ENCODE measurements around the gene BCL6.

The BCL6 gene

GRCh38 chr3:187773233-187774184 is 28.2 kb upstream of the BCL6 start:
- peak; percentile 48 for DNase-seq
- peaks cover 47 to 61% of the 10 kb centered on the region in 2 donors for H3K4me1 Mint-ChIP-seq
- no peaks in the 10 kb centered on the region for H3K9me3 Mint-ChIP-seq
- ATAC-seq (replicated peaks), result peak; percentile 47 to 57
- H3K4me3 Mint-ChIP-seq, result peak overlapping the region; percentile 33 to 38
- H3K27me3 Mint-ChIP-seq, result no peaks in the 10 kb centered on the region
- H3K36me3 Mint-ChIP-seq, result no peaks in the 10 kb centered on the region
- H3K27ac Mint-ChIP-seq, result peak overlapping the region; percentile 68

- H3K27ac Mint-ChIP-seq, result peak overlapping the region; percentile 82
- ATAC-seq (replicated peaks), result peak; percentile 75 to 79
- H3K4me3 Mint-ChIP-seq, result peak overlapping the region; percentile 5 to 9
- H3K4me1 Mint-ChIP-seq, result peaks cover 38 to 45% of the 10 kb centered on the region in 2 donors
- no peaks in the 10 kb centered on the region for H3K36me3 Mint-ChIP-seq
- no peaks in the 10 kb centered on the region for H3K9me3 Mint-ChIP-seq
- DNase-seq, result peak; percentile 34
- no peaks in the 10 kb centered on the region for H3K27me3 Mint-ChIP-seq
Observed at GRCh38 chr3:187770224-187770623, 25.0 kb upstream of the BCL6 start.

GRCh38 chr3:187769771-187770170 is 24.5 kb upstream of the BCL6 start:
- Mint-ChIP-seq H3K27me3 (peaks cover 0 to 3% of the 10 kb centered on the region in 2 donors), H3K4me3 (peak overlapping the region; percentile 5 to 9), H3K9me3 (no peaks in the 10 kb centered on the region), H3K36me3 (no peaks in the 10 kb centered on the region), H3K4me1 (peaks cover 38 to 45% of the 10 kb centered on the region in 2 donors), H3K27ac (peak overlapping the region; percentile 82)
- ATAC-seq (replicated peaks) (peak; percentile 6 to 16), DNase-seq (no peak)

GRCh38 chr3:187767266-187768012 is 22.2 kb upstream of the BCL6 start:
- ATAC-seq (replicated peaks), result no peak
- H3K4me1 Mint-ChIP-seq, result peaks cover 24 to 28% of the 10 kb centered on the region in 2 donors
- no peak overlapping the region for H3K4me3 Mint-ChIP-seq

GRCh38 chr3:187765342-187765741 is 20.1 kb upstream of the BCL6 start:
- Mint-ChIP-seq H3K4me3 (no peak overlapping the region), H3K27ac (no peak overlapping the region), H3K36me3 (no peaks in the 10 kb centered on the region), H3K27me3 (peaks cover 4 to 10% of the 10 kb centered on the region in 2 donors), H3K9me3 (no peaks in the 10 kb centered on the region), H3K4me1 (peaks cover 18 to 20% of the 10 kb centered on the region in 2 donors)
- no peak for DNase-seq
- ATAC-seq (replicated peaks), result no peak

More at GRCh38 chr3:187767266-187768012, 22.2 kb upstream of the BCL6 start:
- Mint-ChIP-seq H3K36me3 (no peaks in the 10 kb centered on the region), H3K27ac (no peak overlapping the region), H3K9me3 (no peaks in the 10 kb centered on the region), H3K27me3 (peaks cover 0 to 10% of the 10 kb centered on the region in 2 donors)
- no peak for DNase-seq

- no peak for DNase-seq
- no peak for ATAC-seq (replicated peaks)
- Mint-ChIP-seq H3K4me3 (no peak overlapping the region), H3K27me3 (peaks cover 4 to 10% of the 10 kb centered on the region in 2 donors), H3K27ac (no peak overlapping the region), H3K4me1 (peaks cover 5 to 8% of the 10 kb centered on the region in 2 donors), H3K9me3 (no peaks in the 10 kb centered on the region), H3K36me3 (no peaks in the 10 kb centered on the region)
Observed at GRCh38 chr3:187763850-187764648, 18.8 kb upstream of the BCL6 start.

- DNase-seq (no peak), ATAC-seq (replicated peaks) (no peak)
- Mint-ChIP-seq H3K4me3 (no peak overlapping the region), H3K27ac (no peak overlapping the region), H3K36me3 (no peaks in the 10 kb centered on the region), H3K4me1 (peaks cover 3 to 11% of the 10 kb centered on the region in 2 donors), H3K27me3 (peaks cover 4 to 10% of the 10 kb centered on the region in 2 donors), H3K9me3 (no peaks in the 10 kb centered on the region)
Observed at GRCh38 chr3:187762792-187763191, 17.5 kb upstream of the BCL6 start.

- DNase-seq (no peak), ATAC-seq (replicated peaks) (no peak)
- no peak overlapping the region for H3K27ac Mint-ChIP-seq
- peaks cover 3 to 12% of the 10 kb centered on the region in 2 donors for H3K4me1 Mint-ChIP-seq
- no peak overlapping the region for H3K4me3 Mint-ChIP-seq
- H3K27me3 Mint-ChIP-seq, result peaks cover 4 to 5% of the 10 kb centered on the region in 2 donors
- no peaks in the 10 kb centered on the region for H3K36me3 Mint-ChIP-seq
- H3K9me3 Mint-ChIP-seq, result no peaks in the 10 kb centered on the region
Observed at GRCh38 chr3:187759601-187760000, 14.3 kb upstream of the BCL6 start.

- ATAC-seq (replicated peaks) (peak; percentile 27 to 33), DNase-seq (no peak)
- peaks cover 0 to 4% of the 10 kb centered on the region in 2 donors for H3K27me3 Mint-ChIP-seq
- H3K4me1 Mint-ChIP-seq, result peaks cover 3 to 12% of the 10 kb centered on the region in 2 donors
- no peak overlapping the region for H3K27ac Mint-ChIP-seq
- no peaks in the 10 kb centered on the region for H3K9me3 Mint-ChIP-seq
- no peaks in the 10 kb centered on the region for H3K36me3 Mint-ChIP-seq
- H3K4me3 Mint-ChIP-seq, result no peak overlapping the region
Observed at GRCh38 chr3:187758318-187758955, 13.2 kb upstream of the BCL6 start.

- no peak for ATAC-seq (replicated peaks)
- H3K27ac Mint-ChIP-seq, result no peak overlapping the region
- no peaks in the 10 kb centered on the region for H3K27me3 Mint-ChIP-seq
- H3K36me3 Mint-ChIP-seq, result no peaks in the 10 kb centered on the region
- DNase-seq, result no peak
- no peak overlapping the region for H3K4me3 Mint-ChIP-seq
- peaks cover 26 to 38% of the 10 kb centered on the region in 2 donors for H3K4me1 Mint-ChIP-seq
- no peaks in the 10 kb centered on the region for H3K9me3 Mint-ChIP-seq
Observed at GRCh38 chr3:187753516-187753915, 8.2 kb upstream of the BCL6 start.

- Mint-ChIP-seq H3K36me3 (peaks cover 0 to 4% of the 10 kb centered on the region in 2 donors), H3K4me1 (peaks cover 30 to 56% of the 10 kb centered on the region in 2 donors)
- no peak for ATAC-seq (replicated peaks)
Observed at GRCh38 chr3:187750513-187751123, 5.3 kb upstream of the BCL6 start.

GRCh38 chr3:187750006-187750512 is 4.8 kb upstream of the BCL6 start:
- peak overlapping the region; percentile 71 for H3K27ac Mint-ChIP-seq

More at GRCh38 chr3:187750513-187751123, 5.3 kb upstream of the BCL6 start:
- Mint-ChIP-seq H3K4me3 (peak overlapping the region in 1 of 2 donors; percentile 31), H3K27me3 (no peaks in the 10 kb centered on the region), H3K27ac (peak overlapping the region; percentile 11), H3K9me3 (no peaks in the 10 kb centered on the region)
- no peak for DNase-seq

GRCh38 chr3:187748050-187748481 is 2.8 kb upstream of the BCL6 start:
- H3K9me3 Mint-ChIP-seq, result no peaks in the 10 kb centered on the region
- peaks cover 40 to 60% of the 10 kb centered on the region in 2 donors for H3K4me1 Mint-ChIP-seq
- H3K27ac Mint-ChIP-seq, result no peak overlapping the region
- DNase-seq, result peak; percentile 79
- ATAC-seq (replicated peaks), result peak; percentile 38 to 40
- no peaks in the 10 kb centered on the region for H3K27me3 Mint-ChIP-seq
- peak overlapping the region in 1 of 2 donors; percentile 17 for H3K4me3 Mint-ChIP-seq
- H3K36me3 Mint-ChIP-seq, result peaks cover 7 to 9% of the 10 kb centered on the region in 2 donors

More at GRCh38 chr3:187750006-187750512, 4.8 kb upstream of the BCL6 start:
- ATAC-seq (replicated peaks) (peak in 1 of 2 donors; percentile 19), DNase-seq (no peak)
- Mint-ChIP-seq H3K9me3 (no peaks in the 10 kb centered on the region), H3K27me3 (no peaks in the 10 kb centered on the region), H3K36me3 (peaks cover 0 to 4% of the 10 kb centered on the region in 2 donors), H3K4me3 (peak overlapping the region; percentile 64 to 65), H3K4me1 (peaks cover 32 to 60% of the 10 kb centered on the region in 2 donors)

All from stimulated activated naive B cell treated with anti-CD40 and anti-IgM and Interleukin-4, amounts not matched to agents 10 μg/mL and 1 μg/mL and 100 μg/mL, for 72 hours (primary cell).